Mucosa of rectum (tissue), 2 donors: ENCODE results near the gene KCNRG.
"Not testable (repeated sequence)": the region's sequence is repeated elsewhere in the genome, so short reads cannot be mapped to it uniquely, and the experiment has no call there.

ENCODE experiments used
- H3K27ac ChIP-seq, 2 donors: one replicate each; pipeline ENCODE4 v1.7.0; 2013; ENCODE audit warnings: inconsistent platforms in 2 of 2, low read depth in 2 of 2, low read length in 2 of 2
- H3K27me3 ChIP-seq, 2 donors: one replicate each; pipeline ENCODE4 v1.7.0; 2013; ENCODE audit warnings: low read length in 2 of 2; ENCODE audit not compliant: control insufficient read depth in 2 of 2, insufficient read depth in 2 of 2
- H3K36me3 ChIP-seq, 2 donors: one replicate each; pipeline ENCODE4 v1.7.0; 2013; ENCODE audit warnings: low read length in 2 of 2; ENCODE audit not compliant: control insufficient read depth in 2 of 2, insufficient read depth in 2 of 2
- H3K4me1 ChIP-seq, 2 donors: one replicate each; pipeline ENCODE4 v1.7.0; 2013; ENCODE audit warnings: low read length in 2 of 2, mild to moderate bottlenecking in 1 of 2; ENCODE audit not compliant: control insufficient read depth in 2 of 2, insufficient read depth in 2 of 2
- H3K4me3 ChIP-seq, 2 donors: one replicate each; pipeline ENCODE4 v1.7.0; 2013; ENCODE audit warnings: low read length in 2 of 2
- H3K9ac ChIP-seq, 2 donors: one replicate each; pipeline ENCODE4 v1.7.0; 2013; ENCODE audit warnings: low read length in 2 of 2, low read depth in 1 of 2, mild to moderate bottlenecking in 1 of 2
- H3K9me3 ChIP-seq, 2 donors: one replicate each; pipeline ENCODE4 v1.7.0; 2013; ENCODE audit warnings: low read length in 2 of 2; ENCODE audit not compliant: control insufficient read depth in 2 of 2
- donor health status: healthy.
- donor health status: Normal muscosa, but diverticular disease.

KCNRG gene

GRCh38 chr13:50037788-50038187 lies 22.5 kb downstream of the KCNRG start:
- Histone ChIP-seq H3K4me3 (no peak overlapping the region), H3K9me3 (no peaks in the 10 kb centered on the region), H3K36me3 (peaks cover 0 to 3% of the 10 kb centered on the region in 2 donors), H3K27me3 (no peaks in the 10 kb centered on the region), H3K27ac (no peak overlapping the region), H3K9ac (no peak overlapping the region), H3K4me1 (no peaks in the 10 kb centered on the region)

GRCh38 chr13:50038266-50038665 lies 23.0 kb downstream of the KCNRG start:
- Histone ChIP-seq H3K27ac (no peak overlapping the region), H3K4me3 (no peak overlapping the region), H3K4me1 (no peaks in the 10 kb centered on the region), H3K36me3 (peaks cover 0 to 3% of the 10 kb centered on the region in 2 donors), H3K27me3 (no peaks in the 10 kb centered on the region), H3K9ac (no peak overlapping the region), H3K9me3 (no peaks in the 10 kb centered on the region)

DNA sequence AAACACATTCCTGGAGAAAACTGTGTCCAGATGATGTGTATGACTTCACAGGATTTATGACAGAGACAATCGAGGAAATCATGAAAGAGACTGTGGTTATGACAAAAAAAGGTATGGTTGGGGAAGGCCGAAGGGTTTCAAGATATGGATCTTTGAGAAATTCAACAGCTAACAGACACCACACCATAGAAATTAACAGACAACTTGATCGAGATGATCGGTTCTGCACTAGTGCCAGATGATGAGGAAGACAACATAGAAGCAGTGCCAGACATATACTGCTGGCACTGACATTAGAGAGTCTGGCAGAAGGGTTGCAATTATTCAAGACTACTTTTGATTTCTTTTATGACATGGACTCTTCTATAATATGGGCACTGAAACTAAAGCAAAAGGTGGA lies 37.2 kb downstream of the KCNRG start:
- no peak overlapping the region for H3K4me3 ChIP-seq
- H3K36me3 ChIP-seq = no peaks in the 10 kb centered on the region
- no peaks in the 10 kb centered on the region for H3K4me1 ChIP-seq
- H3K27ac ChIP-seq = no peak overlapping the region
- H3K27me3 ChIP-seq = no peaks in the 10 kb centered on the region
- no peak overlapping the region for H3K9ac ChIP-seq
- H3K9me3 ChIP-seq = no peaks in the 10 kb centered on the region

DNA sequence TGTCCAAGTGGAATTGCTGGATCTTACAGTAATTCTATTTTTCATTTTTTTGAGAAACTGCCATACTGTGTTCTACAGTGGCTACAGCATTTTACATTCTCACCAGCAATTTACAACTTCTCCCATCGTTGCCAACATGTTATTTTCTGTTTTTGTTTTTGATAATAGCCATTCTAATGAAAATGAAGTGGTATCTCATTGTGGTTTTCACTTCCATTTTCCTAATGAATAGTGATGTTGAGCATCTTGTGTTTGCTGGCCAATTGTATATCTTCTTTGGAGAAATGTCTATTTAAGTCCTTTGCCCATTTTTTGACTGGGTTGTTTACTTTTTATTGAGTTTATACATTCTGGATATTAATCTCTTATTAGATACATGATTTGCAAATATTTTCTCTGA lies 38.6 kb downstream of the KCNRG start:
- Histone ChIP-seq H3K9me3 (no peaks in the 10 kb centered on the region), H3K4me1 (no peaks in the 10 kb centered on the region), H3K9ac (no peak overlapping the region), H3K4me3 (no peak overlapping the region), H3K27me3 (no peaks in the 10 kb centered on the region), H3K36me3 (peaks cover 0 to under 1% of the 10 kb centered on the region in 2 donors), H3K27ac (no peak overlapping the region)

DNA sequence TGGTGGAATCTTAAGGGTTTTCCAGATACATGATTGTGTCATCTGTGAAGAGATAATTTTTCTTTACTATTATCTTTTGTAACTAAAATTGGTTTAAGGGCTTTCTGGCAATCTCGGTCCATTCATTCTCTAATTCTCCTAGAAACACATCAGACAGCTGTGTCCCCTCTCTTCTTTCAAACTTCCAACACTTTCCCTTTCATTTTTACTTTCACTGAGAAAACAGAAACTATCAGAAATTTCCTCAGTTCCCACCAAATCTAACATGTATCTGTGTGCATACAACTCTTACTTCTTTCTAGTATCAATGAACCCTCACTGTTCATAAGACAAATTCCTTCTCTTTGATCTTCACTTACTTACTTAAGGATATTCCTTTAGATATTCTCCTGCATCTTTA lies 40.2 kb downstream of the KCNRG start:
- no peak overlapping the region for H3K27ac ChIP-seq
- H3K4me3 ChIP-seq = no peak overlapping the region
- H3K9ac ChIP-seq = no peak overlapping the region
- H3K36me3 ChIP-seq = peaks cover 0 to 2% of the 10 kb centered on the region in 2 donors
- H3K9me3 ChIP-seq = no peaks in the 10 kb centered on the region
- no peaks in the 10 kb centered on the region for H3K27me3 ChIP-seq
- H3K4me1 ChIP-seq = no peaks in the 10 kb centered on the region

DNA sequence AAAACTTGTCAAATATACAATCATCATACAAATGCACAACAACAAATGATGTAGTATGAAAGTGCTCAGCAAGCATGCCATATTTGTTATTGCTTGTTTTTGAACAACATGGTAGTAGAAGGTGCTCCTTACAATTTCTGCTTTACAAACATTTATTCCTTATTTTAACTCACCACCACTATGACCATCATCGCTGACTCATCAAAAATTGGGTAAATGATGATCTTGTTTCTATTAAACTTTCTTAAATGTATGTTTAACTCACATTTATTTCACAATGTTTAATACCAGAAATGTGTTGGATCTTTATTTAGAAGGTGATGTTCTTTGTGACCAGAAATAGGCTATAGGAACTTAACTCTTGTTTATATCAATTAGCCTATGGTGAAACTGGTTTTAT lies 45.5 kb downstream of the KCNRG start:
- peaks cover 0 to 5% of the 10 kb centered on the region in 2 donors for H3K36me3 ChIP-seq
- no peak overlapping the region for H3K27ac ChIP-seq
- no peaks in the 10 kb centered on the region for H3K4me1 ChIP-seq
- no peak overlapping the region for H3K9ac ChIP-seq
- H3K9me3 ChIP-seq = no peaks in the 10 kb centered on the region
- H3K4me3 ChIP-seq = no peak overlapping the region
- H3K27me3 ChIP-seq = no peaks in the 10 kb centered on the region

- not testable (repeated sequence) for H3K9ac ChIP-seq, H3K4me3 ChIP-seq, H3K27ac ChIP-seq, H3K9me3 ChIP-seq, H3K4me1 ChIP-seq, H3K27me3 ChIP-seq, H3K36me3 ChIP-seq
These were observed 47.1 kb downstream of the KCNRG start for GRCh38 chr13:50062336-50062735.

DNA sequence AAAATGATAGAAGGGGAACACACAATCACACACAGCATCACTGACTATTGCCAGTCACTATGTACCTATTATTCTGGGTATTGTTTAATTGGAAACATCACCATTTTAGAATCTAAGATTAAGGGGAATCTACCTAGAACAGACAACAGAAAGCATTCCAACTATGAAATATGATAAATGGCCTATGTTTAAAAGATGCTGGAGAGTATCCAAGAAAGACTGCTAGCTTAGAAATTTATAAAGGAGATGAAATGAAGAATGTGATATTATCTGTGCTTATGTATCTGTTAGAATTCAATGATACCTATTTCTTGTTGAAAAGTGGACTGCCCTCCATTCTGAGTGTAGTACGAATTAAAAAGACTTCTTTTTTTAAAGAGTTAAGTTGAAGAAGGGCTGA lies 50.5 kb downstream of the KCNRG start:
- Histone ChIP-seq H3K36me3 (peaks cover 5 to 15% of the 10 kb centered on the region in 2 donors), H3K27me3 (no peaks in the 10 kb centered on the region), H3K9ac (no peak overlapping the region), H3K9me3 (no peaks in the 10 kb centered on the region), H3K4me1 (no peaks in the 10 kb centered on the region), H3K4me3 (no peak overlapping the region), H3K27ac (no peak overlapping the region)

GRCh38 chr13:50068508-50068907 lies 53.3 kb downstream of the KCNRG start:
- Histone ChIP-seq H3K27me3 (no peaks in the 10 kb centered on the region), H3K4me1 (peaks cover 0 to 2% of the 10 kb centered on the region in 2 donors), H3K4me3 (no peak overlapping the region), H3K36me3 (peaks cover 5 to 11% of the 10 kb centered on the region in 2 donors), H3K9ac (no peak overlapping the region), H3K27ac (no peak overlapping the region), H3K9me3 (no peaks in the 10 kb centered on the region)

DNA sequence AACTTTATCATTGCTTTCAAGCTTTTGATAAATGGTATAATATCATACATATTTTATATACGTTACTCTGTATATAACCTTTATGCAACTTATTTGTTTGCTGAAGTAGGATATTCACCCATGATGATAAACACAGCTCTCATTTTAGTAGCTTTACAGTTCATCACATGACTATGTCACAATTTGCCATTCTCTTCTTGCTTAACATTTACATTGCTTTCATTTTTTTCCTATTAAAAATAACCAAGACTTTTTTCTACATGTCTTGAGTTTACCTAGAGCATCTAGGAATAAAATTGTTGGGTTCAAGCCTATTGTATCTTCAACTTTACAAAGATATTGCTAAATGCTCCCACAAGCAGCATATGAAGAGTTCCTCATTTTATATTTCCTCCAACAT lies 54.0 kb downstream of the KCNRG start:
- Histone ChIP-seq H3K36me3 (peaks cover 5 to 11% of the 10 kb centered on the region in 2 donors), H3K4me3 (no peak overlapping the region), H3K9me3 (no peaks in the 10 kb centered on the region), H3K27ac (no peak overlapping the region), H3K27me3 (no peaks in the 10 kb centered on the region), H3K4me1 (peaks cover 2% of the 10 kb centered on the region in 2 donors), H3K9ac (no peak overlapping the region)

DNA sequence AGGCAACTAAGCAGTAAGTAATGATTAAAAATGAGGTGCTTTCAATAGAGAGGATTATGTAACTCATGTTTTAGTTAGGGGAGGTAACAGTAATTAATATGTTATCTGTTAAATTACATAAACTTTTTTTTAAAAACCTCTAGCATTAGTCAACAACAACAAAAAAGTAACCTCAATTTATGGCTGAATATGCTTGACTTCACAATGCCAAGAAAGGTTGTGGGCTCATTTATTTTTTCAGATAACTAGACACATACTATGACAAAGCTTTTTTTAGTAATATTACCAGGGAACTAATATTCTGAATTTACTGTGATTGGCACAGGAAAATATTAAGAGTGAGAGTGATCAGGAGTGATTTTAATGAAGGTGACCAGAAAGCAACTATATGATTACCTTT lies 54.9 kb downstream of the KCNRG start:
- Histone ChIP-seq H3K4me1 (peaks cover 2% of the 10 kb centered on the region in 2 donors), H3K27ac (no peak overlapping the region)

More for the DNA sequence above, 54.9 kb downstream of the KCNRG start:
- no peaks in the 10 kb centered on the region for H3K9me3 ChIP-seq
- H3K36me3 ChIP-seq = peaks cover 5 to 11% of the 10 kb centered on the region in 2 donors
- H3K27me3 ChIP-seq = no peaks in the 10 kb centered on the region
- H3K4me3 ChIP-seq = no peak overlapping the region
- H3K9ac ChIP-seq = no peak overlapping the region
